IMR-90 (cell line): ENCODE results near the gene ARMC8. TPM values are rescaled to one million over a fixed set of nuclear protein-coding genes. Genes with fewer than 3 reads are reported as not detected.

ENCODE experiments used
- ATAC-seq: fragments of 200-7000 bp; cut with Tn5 transposase; 2 replicates; pipeline ENCODE4 v1.9.1; 2020; ENCODE audit warnings: low read depth, mild to moderate bottlenecking, moderate library complexity
- BruUV-seq: library from RNA; stranded (reverse); fragments of 400-500 nt; replicated peaks from 2 replicates; lab custom pipeline; 2021; lab: Mats Ljungman, UMichigan
- CTCF ChIA-PET: fragments of 300-600 bp; formaldehyde crosslinking; extraction: SDS; loops from one replicate; lab custom pipeline; 2021; ENCODE audit warnings: antibody characterized with exemption; lab: Yijun Ruan, JAX
- POLR2A ChIA-PET: fragments of 300-600 bp; sonication (Branson Sonifier 250); formaldehyde crosslinking; loops from one replicate; lab custom pipeline; 2022; ENCODE audit warnings: antibody characterized with exemption; ENCODE audit not compliant: unreplicated experiment; lab: Charles Lee
- DNase-seq: peaks from one replicate; pipeline ENCODE4 v3.0.0; 2013
- H2AFZ ChIP-seq: replicated peaks from 2 replicates; pipeline ENCODE3; 2013; ENCODE audit warnings: low read length, mild to moderate bottlenecking; ENCODE audit not compliant: poor library complexity
- H2AK5ac ChIP-seq: 2 replicates; pipeline ENCODE4 v1.6.1; 2013; ENCODE audit warnings: low read depth, low read length, inconsistent platforms
- H2AK9ac ChIP-seq: replicated peaks from 2 replicates; pipeline ENCODE3; 2013; ENCODE audit warnings: mild to moderate bottlenecking, low read depth, low read length, moderate library complexity; ENCODE audit not compliant: poor library complexity
- H2BK120ac ChIP-seq: 2 replicates; pipeline ENCODE4 v1.6.1; 2013; ENCODE audit warnings: low read depth, low read length, inconsistent platforms
- H2BK15ac ChIP-seq: 3 replicates; pipeline ENCODE4 v1.6.1; 2013; ENCODE audit warnings: low read depth, low read length, inconsistent platforms
- H2BK20ac ChIP-seq: 2 replicates; pipeline ENCODE4 v1.6.1; 2013; ENCODE audit warnings: low read depth, mild to moderate bottlenecking, inconsistent platforms, low read length, moderate library complexity
- H2BK5ac ChIP-seq: 2 replicates; pipeline ENCODE4 v1.6.1; 2013; ENCODE audit warnings: mild to moderate bottlenecking, low read depth, low read length, inconsistent platforms; ENCODE audit not compliant: poor library complexity, severe bottlenecking
- H3K14ac ChIP-seq: replicated peaks from 2 replicates; pipeline ENCODE4 v1.6.1; 2013; ENCODE audit warnings: low read depth, low read length, inconsistent platforms
- H3K18ac ChIP-seq: 2 replicates; pipeline ENCODE4 v1.6.1; 2013; ENCODE audit warnings: low read depth, low read length, control low read depth
- H3K23ac ChIP-seq: 2 replicates; pipeline ENCODE4 v1.6.1; 2013; ENCODE audit warnings: low read depth, low read length, inconsistent platforms
- H3K27ac ChIP-seq: 2 replicates; pipeline ENCODE4 v1.5.1; 2013; ENCODE audit warnings: mild to moderate bottlenecking, control low read depth, low read length; ENCODE audit not compliant: insufficient read depth
- H3K27me3 ChIP-seq: 2 replicates; pipeline ENCODE4 v1.6.1; 2013; ENCODE audit warnings: low read length; ENCODE audit not compliant: control insufficient read depth, insufficient read depth
- H3K36me3 ChIP-seq: 2 replicates; pipeline ENCODE4 v1.6.1; 2013; ENCODE audit warnings: low read length, mixed read lengths; ENCODE audit not compliant: control insufficient read depth, insufficient read depth
- H3K4ac ChIP-seq: 2 replicates; pipeline ENCODE4 v1.6.1; 2013; ENCODE audit warnings: low read depth, low read length, inconsistent platforms
- H3K4me1 ChIP-seq: 2 replicates; pipeline ENCODE4 v1.6.1; 2013; ENCODE audit warnings: low read length, mixed read lengths; ENCODE audit not compliant: control insufficient read depth, insufficient read depth
- H3K4me2 ChIP-seq: 2 replicates; pipeline ENCODE4 v1.6.1; 2013; ENCODE audit warnings: low read depth, mild to moderate bottlenecking, control low read depth, low read length, moderate library complexity
- H3K4me3 ChIP-seq: 2 replicates; pipeline ENCODE4 v1.5.1; 2013; ENCODE audit warnings: low read depth, mild to moderate bottlenecking, control low read depth, low read length, moderate library complexity; ENCODE audit not compliant: insufficient read depth
- H3K56ac ChIP-seq: 2 replicates; pipeline ENCODE4 v1.6.1; 2013; ENCODE audit warnings: low read length, inconsistent platforms; ENCODE audit not compliant: insufficient read depth; ENCODE audit errors: extremely low read depth
- H3K79me1 ChIP-seq, 2 experiments: 2 replicates each; pipeline ENCODE4 v1.6.1; 2013; ENCODE audit warnings: low read length in 2 of 2, inconsistent platforms in 1 of 2, low read depth in 1 of 2
- H3K9ac ChIP-seq: 2 replicates; pipeline ENCODE4 v1.6.1; 2013; ENCODE audit warnings: low read depth, low read length, control low read depth
- H3K9me1 ChIP-seq: 2 replicates; pipeline ENCODE4 v1.6.1; 2013; ENCODE audit warnings: low read length, inconsistent platforms; ENCODE audit not compliant: insufficient read depth
- H3K9me3 ChIP-seq: 2 replicates; pipeline ENCODE4 v1.6.1; 2013; ENCODE audit warnings: low read length; ENCODE audit not compliant: control insufficient read depth, insufficient read depth
- H4K20me1 ChIP-seq: 2 replicates; pipeline ENCODE4 v1.6.1; 2013; ENCODE audit warnings: low read length, inconsistent platforms; ENCODE audit not compliant: insufficient read depth
- H4K5ac ChIP-seq: 2 replicates; pipeline ENCODE4 v1.6.1; 2013; ENCODE audit warnings: mild to moderate bottlenecking, low read depth, low read length, control low read depth
- H4K8ac ChIP-seq, 2 experiments: 2 replicates each; pipeline ENCODE4 v1.6.1; 2013; ENCODE audit warnings: low read depth in 2 of 2, low read length in 2 of 2, control low read depth in 1 of 2, inconsistent platforms in 1 of 2
- H4K91ac ChIP-seq: 2 replicates; pipeline ENCODE4 v1.6.1; 2013; ENCODE audit warnings: low read depth, low read length, inconsistent platforms; ENCODE audit not compliant: insufficient read depth
- CHD1 ChIP-seq: IDR thresholded peaks from 2 replicates; pipeline ENCODE4 v1.6.1; 2012; ENCODE audit warnings: low read depth, low read length, improper control_type of control experiment
- FOS ChIP-seq: fragments of 150-350 bp; IDR thresholded peaks from 2 replicates; pipeline ENCODE4 v1.6.1; 2016; ENCODE audit warnings: low read depth, low read length
- MAZ ChIP-seq: IDR thresholded peaks from 2 replicates; pipeline ENCODE4 v1.6.1; 2012; ENCODE audit warnings: low read depth, mild to moderate bottlenecking, low read length, improper control_type of control experiment, moderate library complexity, borderline replicate concordance
- MXI1 ChIP-seq: IDR thresholded peaks from 2 replicates; pipeline ENCODE4 v1.6.1; 2012; ENCODE audit warnings: low read depth, mild to moderate bottlenecking, low read length, moderate library complexity, borderline replicate concordance
- RFX5 ChIP-seq: IDR thresholded peaks from 2 replicates; pipeline ENCODE4 v1.8.0; 2012; ENCODE audit warnings: low read depth, mild to moderate bottlenecking, low read length, moderate library complexity
- WGBS, 2 experiments: methylation state at CpG; one replicate each; pipeline versions ENCODE4 v1.1.5 to v1.1.7; 2013; ENCODE audit warnings: missing lambda C conversion rate in 2 of 2; ENCODE audit not compliant: insufficient read length in 1 of 2; ENCODE audit errors: extremely low coverage in 2 of 2; 5-methylcytosine and 5-hydroxymethylcytosine counted together
- dilution Hi-C: fragments of 300-500 bp; cut with HindIII; formaldehyde crosslinking; loops from one replicate; pipeline ENCODE4 v1.14.3; 2018; ENCODE audit warnings: low sequenced_read_pairs; ENCODE audit not compliant: unreplicated experiment
- in situ Hi-C: fragments of 300-500 bp; cut with MboI; formaldehyde crosslinking; loops from 3 replicates; pipeline ENCODE4 v1.14.3; 2019; ENCODE audit warnings: low sequenced_read_pairs, inconsistent platforms, mixed read lengths
- intact Hi-C: fragments of 100-400 bp; cut with micrococcal nuclease; formaldehyde crosslinking; loops from 2 replicates; pipeline ENCODE4 v1.10.0; 2022
- polyA plus RNA-seq, 3 experiments: library from polyadenylated mRNA; depleted of rRNA; stranded (reverse); fragments of >200 nt; gene quantifications; 2 replicates each; pipeline ENCODE4 v1.2.3, GENCODE V29; 2012; ENCODE audit warnings: low replicate concordance in 1 of 3
- total RNA-seq: library from RNA; depleted of rRNA; stranded (reverse); fragments of >200 nt; gene quantifications from 2 replicates; pipeline ENCODE4 v1.2.3, GENCODE V29; 2012
- TF ChIP-seq, protein P1 (sequence below): fragments of 150-350 bp; IDR thresholded peaks from 2 replicates; pipeline ENCODE4 v1.6.1; 2017; ENCODE audit warnings: mild to moderate bottlenecking, antibody characterized with exemption, low read length, low read depth

ARMC8 gene
- total and polyA plus RNA-seq, 2 of the 4 experiments (the other 2 are of a cell fraction) = 39.1 to 75.1 TPM

DNA sequence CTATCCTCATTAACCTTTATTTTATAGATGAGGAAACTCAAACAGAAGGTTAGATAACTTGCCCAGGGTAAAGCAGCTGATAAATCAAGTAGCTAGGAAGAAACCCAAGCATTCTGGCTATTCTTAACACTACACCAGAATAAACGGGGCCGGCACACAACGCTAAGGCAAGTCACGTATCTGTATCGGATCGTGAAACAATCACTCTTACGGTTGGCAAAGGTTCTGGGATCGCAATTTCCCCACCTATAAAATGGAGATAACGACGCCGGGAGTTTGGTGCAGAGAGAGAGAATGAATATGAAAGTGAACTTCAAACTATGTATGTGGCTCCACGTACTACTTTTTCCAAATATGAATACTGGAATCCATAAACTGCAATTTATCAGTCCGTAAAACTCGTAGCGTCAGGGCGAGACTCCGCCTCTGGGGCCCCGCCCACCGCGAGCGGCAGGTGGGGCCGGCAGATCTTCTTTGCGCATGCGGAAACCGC is 252 bp upstream of the ARMC8 start:
- intact Hi-C loops = loop anchor here (5.0 kb wide), 3 partner anchors 35 to 140 kb away; partner anchors contain the start of gene NME9
- H3K27me3 ChIP-seq = peaks cover 1% of the 10 kb centered on the region; the same call in 1 of the 2 replicates
- TF ChIP-seq MAZ (peak; percentile 68; the same call in 1 of the 2 replicates), FOS (no peak), CHD1 (no peak), RFX5 (no peak), MXI1 (no peak)
- TF ChIP-seq, protein P1, sequence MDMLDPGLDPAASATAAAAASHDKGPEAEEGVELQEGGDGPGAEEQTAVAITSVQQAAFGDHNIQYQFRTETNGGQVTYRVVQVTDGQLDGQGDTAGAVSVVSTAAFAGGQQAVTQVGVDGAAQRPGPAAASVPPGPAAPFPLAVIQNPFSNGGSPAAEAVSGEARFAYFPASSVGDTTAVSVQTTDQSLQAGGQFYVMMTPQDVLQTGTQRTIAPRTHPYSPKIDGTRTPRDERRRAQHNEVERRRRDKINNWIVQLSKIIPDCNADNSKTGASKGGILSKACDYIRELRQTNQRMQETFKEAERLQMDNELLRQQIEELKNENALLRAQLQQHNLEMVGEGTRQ = no peak
- H3K27ac ChIP-seq = peak overlapping the region; percentile 89
- 0 out of 2 replicates have a peak, but pooled peaks cover 3% of the 10 kb centered on the region for H3K9me1 ChIP-seq
- no peaks in the 10 kb centered on the region for H3K9me3 ChIP-seq
- no peak overlapping the region for H2AK5ac ChIP-seq
- H4K20me1 ChIP-seq = peaks cover 10% of the 10 kb centered on the region
- H2AK9ac ChIP-seq = no peak overlapping the region
- H2BK20ac ChIP-seq = no peak overlapping the region
- ChIA-PET POLR2A (interaction anchor here (0.6 kb wide), 1 partner anchor 12 kb away, joined by 3 read pairs; the partner anchor contains the start of gene DBR1), CTCF (no interaction called here)
- dilution Hi-C loops = no loop called here
- H2BK5ac ChIP-seq = peak overlapping the region; percentile 2
- peak; percentile 83 for DNase-seq
- peak overlapping the region; percentile 72; the same call in 1 of the 2 replicates for H4K5ac ChIP-seq
- no peak overlapping the region for H3K18ac ChIP-seq
- peaks cover 8 to 23% of the 10 kb centered on the region in 2 experiments for H3K79me1 ChIP-seq
- peaks cover 2% of the 10 kb centered on the region; the same call in 1 of the 2 replicates for H3K4me1 ChIP-seq
- BruUV-seq = no TSS peak
- H2BK15ac ChIP-seq = no peak overlapping the region; the same call in 2 of the 3 replicates
- 0 out of 2 replicates have a peak, but pooled peaks cover 1% of the 10 kb centered on the region for H3K36me3 ChIP-seq
- H3K9ac ChIP-seq = peak overlapping the region; percentile 65
- in situ Hi-C loops = no loop called here
- H4K91ac ChIP-seq = no peak overlapping the region; the same call in 1 of the 2 replicates
- H3K4me2 ChIP-seq = peak overlapping the region; percentile 93
- no peak overlapping the region; the same call in 1 of the 2 replicates for H3K4ac ChIP-seq
- H3K56ac ChIP-seq = peak overlapping the region; percentile 7; the same call in 1 of the 2 replicates
- peak overlapping the region; percentile 98; the same call in 1 of the 2 replicates for H2BK120ac ChIP-seq
- ATAC-seq = peak; percentile 95
- peak overlapping the region; percentile 96 for H2AFZ ChIP-seq
- H4K8ac ChIP-seq = peak overlapping the region; percentile 70 to 83
- peak overlapping the region; percentile 23; the same call in 1 of the 2 replicates for H3K14ac ChIP-seq
- no CpG with 5 or more reads among the region's 25 CpGs for WGBS, 2 experiments
- H3K23ac ChIP-seq = peak overlapping the region; percentile 15; the same call in 1 of the 2 replicates
- H3K4me3 ChIP-seq = peak overlapping the region; percentile 57
